SK-N-SH (cell line): ENCODE measurements around the gene POLA2. TPM values are rescaled to one million over a fixed set of nuclear protein-coding genes. Genes with fewer than 3 reads are reported as not detected.
A peak's percentile ranks its signal among the peaks of the same experiment; 100 is the strongest.

Experiments used
- CTCF ChIA-PET: fragments of 300-600, 350-600 bp; formaldehyde crosslinking; extraction: SDS; loops from one replicate; lab custom pipeline; 2021; lab: Yijun Ruan, JAX
- POLR2A ChIA-PET: fragments of 350-600 bp; sonication (Branson Sonifier 250); formaldehyde crosslinking; extraction: SDS; loops from one replicate; lab custom pipeline; 2020; ENCODE audit warnings: antibody characterized with exemption, inconsistent platforms; lab: Yijun Ruan, JAX
- DNase-seq: peaks from one replicate; pipeline ENCODE4 v3.0.0; 2012
- H2AFZ ChIP-seq: fragments of 200-600 bp; sonication (generic); 2 replicates; pipeline ENCODE4 v1.8.1; 2016; ENCODE audit warnings: antibody characterized with exemption, mild to moderate bottlenecking, low read depth
- H3F3A ChIP-seq: fragments of 200-600 bp; sonication (generic); replicated peaks from 2 replicates; pipeline ENCODE3; 2016; ENCODE audit warnings: antibody characterized with exemption, mild to moderate bottlenecking; ENCODE audit not compliant: insufficient read depth
- H3K27ac ChIP-seq, 2 experiments: fragments of 200-500 bp in 1 of 2; fragments of 200-600 bp in 1 of 2; sonication (Bioruptor generic) in 1 of 2; sonication (generic), shearing (Covaris generic) in 1 of 2; 2 replicates each; pipeline versions ENCODE4 v1.5.1 to v1.6.1; 2014 to 2016; ENCODE audit warnings: low read depth in 2 of 2, inconsistent platforms in 1 of 2, low read length in 1 of 2, mild to moderate bottlenecking in 1 of 2, mixed read lengths in 1 of 2
- H3K27me3 ChIP-seq: fragments of 200-600 bp; sonication (generic), shearing (Covaris generic); 2 replicates; pipeline ENCODE4 v1.6.1; 2016; ENCODE audit warnings: mixed run types; ENCODE audit not compliant: insufficient read depth
- H3K36me3 ChIP-seq, 2 experiments: fragments of 200-500 bp in 1 of 2; fragments of 200-600 bp in 1 of 2; sonication (Bioruptor generic) in 1 of 2; sonication (generic) in 1 of 2; replicated peaks in 1 of 2; 2 replicates each; pipeline versions ENCODE3 to v1.5.1; 2014 to 2016; ENCODE audit warnings: low read length in 1 of 2, mild to moderate bottlenecking in 1 of 2; ENCODE audit not compliant: insufficient read depth in 2 of 2, control insufficient read depth in 1 of 2
- H3K4me1 ChIP-seq, 2 experiments: fragments of 200-500 bp in 1 of 2; fragments of 200-600 bp in 1 of 2; sonication (Bioruptor generic) in 1 of 2; sonication (generic), shearing (Covaris generic) in 1 of 2; 2 replicates each; pipeline versions ENCODE4 v1.5.1 to v1.6.1; 2014 to 2016; ENCODE audit warnings: low read depth in 1 of 2, low read length in 1 of 2, mixed run types in 1 of 2; ENCODE audit not compliant: insufficient read depth in 2 of 2, control insufficient read depth in 1 of 2
- H3K4me2 ChIP-seq: fragments of 200-600 bp; sonication (generic), shearing (Covaris generic); 2 replicates; pipeline ENCODE4 v1.6.1; 2017; ENCODE audit warnings: mixed run types
- H3K4me3 ChIP-seq, 2 experiments: fragments of 200-500 bp in 1 of 2; fragments of 200-600 bp in 1 of 2; sonication (Bioruptor generic) in 1 of 2; sonication (generic), shearing (Covaris generic) in 1 of 2; 2 replicates each; pipeline versions ENCODE4 v1.5.1 to v1.8.1; 2014 to 2016; ENCODE audit warnings: low read depth in 2 of 2, inconsistent platforms in 1 of 2, low read length in 1 of 2, mild to moderate bottlenecking in 1 of 2, mixed read lengths in 1 of 2, moderate library complexity in 1 of 2
- H3K79me2 ChIP-seq: fragments of 200-600 bp; sonication (generic); 2 replicates; pipeline ENCODE4 v1.8.1; 2017; ENCODE audit warnings: mild to moderate bottlenecking; ENCODE audit not compliant: insufficient read depth
- H3K9ac ChIP-seq: fragments of 200-600 bp; sonication (generic); 2 replicates; pipeline ENCODE4 v1.6.1; 2017; ENCODE audit warnings: mixed run types
- H3K9me2 ChIP-seq: fragments of 200-600 bp; sonication (generic); 2 replicates; pipeline ENCODE4 v1.6.1; 2017; ENCODE audit warnings: mixed run types
- H3K9me3 ChIP-seq: fragments of 200-600 bp; sonication (generic); 2 replicates; pipeline ENCODE4 v1.6.1; 2017; ENCODE audit warnings: mixed run types, mild to moderate bottlenecking, moderate library complexity
- H4K20me1 ChIP-seq: fragments of 200-600 bp; sonication (generic); 2 replicates; pipeline ENCODE4 v1.6.1; 2017; ENCODE audit warnings: mild to moderate bottlenecking, mixed run types; ENCODE audit not compliant: insufficient read depth
- ELF1 ChIP-seq: IDR thresholded peaks from 2 replicates; pipeline ENCODE4 v1.4.0; 2012
- EZH2phosphoT487 ChIP-seq: fragments of 200-600 bp; sonication (generic); IDR thresholded peaks from 2 replicates; pipeline ENCODE4 v1.6.1; 2017; ENCODE audit warnings: low read depth, mixed run types, mild to moderate bottlenecking, antibody characterized with exemption, moderate library complexity, borderline replicate concordance
- FOXJ3 ChIP-seq: sonication (generic); formaldehyde crosslinking; IDR thresholded peaks from 2 replicates; pipeline ENCODE4 v1.5.1; 2020; ENCODE audit warnings: mild to moderate bottlenecking, missing genetic modification reagents
- GABPA ChIP-seq: IDR thresholded peaks from 2 replicates; pipeline ENCODE4 v1.4.0; 2012; ENCODE audit warnings: low read depth, mild to moderate bottlenecking
- GATA2 ChIP-seq: sonication (generic); formaldehyde crosslinking; IDR thresholded peaks from 2 replicates; pipeline ENCODE4 v1.5.0; 2020; ENCODE audit warnings: mild to moderate bottlenecking, missing genetic modification reagents
- JUND ChIP-seq: IDR thresholded peaks from 2 replicates; pipeline ENCODE4 v1.4.0; 2012
- MAX ChIP-seq: IDR thresholded peaks from 2 replicates; pipeline ENCODE4 v1.4.0; 2012; ENCODE audit warnings: low read depth
- MEF2A ChIP-seq: IDR thresholded peaks from 2 replicates; pipeline ENCODE4 v1.4.0; 2012; ENCODE audit warnings: low read depth, borderline replicate concordance
- NFIC ChIP-seq: IDR thresholded peaks from 2 replicates; pipeline ENCODE4 v1.4.0; 2012; ENCODE audit warnings: borderline replicate concordance
- PBX3 ChIP-seq: IDR thresholded peaks from 2 replicates; pipeline ENCODE4; 2012
- POLR2AphosphoS5 ChIP-seq: IDR thresholded peaks from 2 replicates; pipeline ENCODE4 v1.6.1; 2012; ENCODE audit warnings: low read depth, low read length
- SMC3 ChIP-seq: IDR thresholded peaks from 2 replicates; pipeline ENCODE4 v1.6.1; 2012; ENCODE audit warnings: low read depth, low read length, improper control_type of control experiment
- TAF1 ChIP-seq: IDR thresholded peaks from 2 replicates; pipeline ENCODE4 v1.6.1; 2012; ENCODE audit warnings: low read depth, mild to moderate bottlenecking, low read length, moderate library complexity, borderline replicate concordance
- TCF12 ChIP-seq: IDR thresholded peaks from 2 replicates; pipeline ENCODE4 v1.4.0; 2012
- WGBS: methylation state at CpG from one replicate; pipeline ENCODE4 v1.1.6; 2017; ENCODE audit warnings: low lambda C conversion rate; 5-methylcytosine and 5-hydroxymethylcytosine counted together
- polyA plus RNA-seq, 3 experiments: library from polyadenylated mRNA; depleted of rRNA; stranded (reverse); fragments of >200 nt; gene quantifications; 2 replicates each; pipeline ENCODE4 v1.2.3, GENCODE V29; 2012

The POLA2 gene
- polyA plus RNA-seq, 1 of the 3 experiments (the other 2 are of a cell fraction) = 18.4 TPM

GRCh38 chr11:65308281-65308891 lies 46.6 kb downstream of the POLA2 start:
- ChIA-PET POLR2A (no interaction called here), CTCF (interaction anchor here (0.7 to 1.4 kb wide), 4 partner anchors 19 to 1503 kb away, joined by 3 to 5 read pairs (median 4); no protein-coding TSS in a partner anchor)
- no peaks in the 10 kb centered on the region for H3K79me2 ChIP-seq
- 44% methylated on average over 4 of the region's 7 CpGs for WGBS
- H3K36me3 ChIP-seq = no peaks in the 10 kb centered on the region
- TF ChIP-seq NFIC = peak; percentile 8; the same call in 1 of the 2 replicates
- TF ChIP-seq MEF2A = no peak
- TF ChIP-seq JUND = no peak
- TF ChIP-seq ELF1 = no peak
- TF ChIP-seq FOXJ3 (CRISPR knock-in tag) = no peak
- TF ChIP-seq EZH2phosphoT487 = no peak
- TF ChIP-seq TAF1 = no peak
- no peak for TF ChIP-seq SMC3
- no peak overlapping the region for H3K9ac ChIP-seq
- no peak for DNase-seq
- H3K4me2 ChIP-seq = no peak overlapping the region
- peaks cover 20% of the 10 kb centered on the region for H3F3A ChIP-seq
- no peaks in the 10 kb centered on the region for H3K27me3 ChIP-seq
- H3K9me3 ChIP-seq = no peaks in the 10 kb centered on the region
- H3K4me1 ChIP-seq = peaks cover 3 to 25% of the 10 kb centered on the region in 2 experiments; a peak in 2 of 4 replicates
- H4K20me1 ChIP-seq = no peaks in the 10 kb centered on the region
- H3K9me2 ChIP-seq = no peaks in the 10 kb centered on the region
- no peak overlapping the region for H3K27ac ChIP-seq
- H2AFZ ChIP-seq = no peak overlapping the region
- H3K4me3 ChIP-seq = no peak overlapping the region

GRCh38 chr11:65309006-65309405 lies 47.2 kb downstream of the POLA2 start:
- Histone ChIP-seq H3K27me3 (no peaks in the 10 kb centered on the region), H3K9me3 (no peaks in the 10 kb centered on the region), H3K79me2 (no peaks in the 10 kb centered on the region), H4K20me1 (no peaks in the 10 kb centered on the region), H3K9me2 (no peaks in the 10 kb centered on the region), H3K9ac (no peak overlapping the region), H3F3A (peaks cover 20% of the 10 kb centered on the region), H3K36me3 (no peaks in the 10 kb centered on the region)
- POLR2A ChIA-PET = no interaction called here
- WGBS = 97% methylated on average over 2 of the region's 5 CpGs
- no peak for TF ChIP-seq GATA2 (CRISPR knock-in tag)
- TF ChIP-seq, all 33 proteins: peak for 0
- Histone ChIP-seq H2AFZ (no peak overlapping the region), H3K4me3 (no peak overlapping the region), H3K4me2 (no peak overlapping the region), H3K4me1 (peaks cover 6 to 25% of the 10 kb centered on the region in 2 experiments; a peak in 2 of 4 replicates), H3K27ac (no peak overlapping the region)
- no peak for DNase-seq
- CTCF ChIA-PET = interaction anchor here (0.7 to 1.2 kb wide), 3 partner anchors 21 to 1502 kb away, joined by 3 to 5 read pairs (median 5); no protein-coding TSS in a partner anchor

- H3K4me1 ChIP-seq = peaks cover 10 to 28% of the 10 kb centered on the region in 2 experiments; a peak in 2 of 4 replicates
- no peak overlapping the region; a peak in 1 of 4 replicates for H3K27ac ChIP-seq
- H3K27me3 ChIP-seq = no peaks in the 10 kb centered on the region
- ChIA-PET CTCF (interaction anchor here (1.0 to 24.1 kb wide), 3 partner anchors 19 to 85 kb away, joined by 3 to 1118 read pairs (median 271); partner anchors contain the start of gene DPF2), POLR2A (interaction anchor here (1.0 to 1.3 kb wide), 3 partner anchors 8 to 22 kb away, joined by 3 to 5 read pairs (median 4); no protein-coding TSS in a partner anchor)
- no peak overlapping the region for H3K4me2 ChIP-seq
- H3K4me3 ChIP-seq = no peak overlapping the region
- H3F3A ChIP-seq = peaks cover 21% of the 10 kb centered on the region
- no peak for DNase-seq
- H4K20me1 ChIP-seq = no peaks in the 10 kb centered on the region
- no peak overlapping the region for H2AFZ ChIP-seq
- no peak overlapping the region for H3K9ac ChIP-seq
- no peaks in the 10 kb centered on the region for H3K9me2 ChIP-seq
- TF ChIP-seq GABPA (no peak), ELF1 (no peak), EZH2phosphoT487 (no peak), FOXJ3 (CRISPR knock-in tag) (no peak), MAX (no peak), TCF12 (no peak), SMC3 (no peak), POLR2AphosphoS5 (no peak), PBX3 (no peak)
- H3K9me3 ChIP-seq = no peaks in the 10 kb centered on the region
- H3K79me2 ChIP-seq = no peaks in the 10 kb centered on the region; the same call in 1 of the 2 replicates
- H3K36me3 ChIP-seq = no peaks in the 10 kb centered on the region
- 86% methylated on average over 10 of the region's 10 CpGs for WGBS
These were observed 48.5 kb downstream of the POLA2 start for GRCh38 chr11:65310215-65310614.
